Measurements from ENCODE around the gene CHAF1A.

Gene CHAF1A

DNA sequence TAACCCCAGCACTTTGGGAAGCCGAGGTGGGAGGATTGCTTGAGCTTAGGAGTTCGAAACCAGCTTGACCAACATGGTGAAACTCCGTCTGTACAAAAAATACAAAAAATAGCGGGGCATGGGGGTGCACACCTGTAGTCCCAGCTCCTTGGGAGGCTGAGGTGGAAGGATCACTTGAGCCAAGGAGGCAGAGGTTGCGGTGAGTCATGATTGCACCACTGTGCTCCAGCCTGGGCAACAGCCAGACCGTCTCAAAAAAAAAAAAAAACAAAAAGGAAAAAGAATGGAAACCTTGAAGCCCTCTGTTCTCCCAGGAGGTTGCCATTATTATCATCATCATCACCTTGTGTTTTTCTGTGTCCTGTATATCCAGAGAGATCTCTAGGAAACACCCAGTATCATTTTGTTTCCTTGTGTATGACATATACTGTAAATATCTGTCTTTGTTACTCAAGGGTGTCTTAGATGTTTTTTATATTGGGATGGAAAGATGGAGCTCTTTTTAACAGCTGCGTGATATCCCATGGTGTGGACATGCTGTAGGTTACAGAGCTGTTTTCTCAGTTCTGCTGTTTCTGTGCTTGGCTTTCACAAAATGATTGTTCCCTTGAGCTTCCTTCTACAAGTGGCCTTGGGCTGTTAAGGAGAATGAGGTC, 11.8 kb downstream of the CHAF1A start:
- no peak overlapping the region for H3K27ac ChIP-seq (ENCODE audit: low read length)
- no peaks in the 10 kb centered on the region for H3K9me3 ChIP-seq (ENCODE audit: control insufficient read depth, insufficient read depth, low read length)
- no peak overlapping the region for H3K4me3 ChIP-seq (ENCODE audit: low read length)
- H3K36me3 ChIP-seq (ENCODE audit: control insufficient read depth, insufficient read depth, low read length), result peaks cover 14% of the 10 kb centered on the region
- no peak for DNase-seq (ENCODE audit: low read depth, low spot score)
- H3K4me1 ChIP-seq (ENCODE audit: control insufficient read depth, insufficient read depth, low read length), result peaks cover 5% of the 10 kb centered on the region
- H3K27me3 ChIP-seq (ENCODE audit: control insufficient read depth, insufficient read depth, low read length), result no peaks in the 10 kb centered on the region
- no CpG with 5 or more reads among the region's 7 CpGs for WGBS (ENCODE audit: insufficient coverage, insufficient read length)

DNA sequence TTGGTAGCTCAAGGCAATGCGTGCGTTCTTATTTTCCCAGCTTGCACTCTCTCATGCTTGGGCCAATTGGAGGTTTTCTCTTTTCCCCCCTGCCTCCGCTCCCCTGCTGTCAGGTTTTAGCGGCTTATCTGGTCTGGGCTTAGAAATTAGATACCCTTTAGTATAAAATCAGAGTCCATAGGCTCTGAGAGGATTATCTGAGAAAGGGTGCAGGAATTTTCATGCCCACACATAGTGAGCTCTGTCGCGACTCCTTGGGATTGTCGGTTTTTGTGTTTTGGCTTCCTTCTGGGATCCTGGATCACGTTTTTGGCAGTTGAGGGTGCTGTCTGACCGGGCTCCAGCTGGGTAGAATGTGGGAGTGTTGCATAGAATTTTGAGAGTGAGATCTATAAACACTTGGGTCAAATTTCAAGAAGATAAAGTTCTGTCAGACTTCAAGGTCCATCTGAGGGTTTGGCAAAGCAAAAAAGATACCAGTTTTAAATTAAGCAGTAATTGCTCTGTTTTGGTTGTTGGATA, 12.4 kb downstream of the CHAF1A start:
- no peak overlapping the region for H3K27ac ChIP-seq (ENCODE audit: low read length)
- peaks cover 2% of the 10 kb centered on the region for H3K4me1 ChIP-seq (ENCODE audit: control insufficient read depth, insufficient read depth, low read length)
- H3K4me3 ChIP-seq (ENCODE audit: low read length), result no peak overlapping the region
- no peaks in the 10 kb centered on the region for H3K9me3 ChIP-seq (ENCODE audit: control insufficient read depth, insufficient read depth, low read length)
- DNase-seq (ENCODE audit: low read depth, low spot score), result no peak
- H3K27me3 ChIP-seq (ENCODE audit: control insufficient read depth, insufficient read depth, low read length), result no peaks in the 10 kb centered on the region
- H3K36me3 ChIP-seq (ENCODE audit: control insufficient read depth, insufficient read depth, low read length), result peaks cover 13% of the 10 kb centered on the region
- no CpG with 5 or more reads among the region's 9 CpGs for WGBS (ENCODE audit: insufficient coverage, insufficient read length)

- H3K36me3 ChIP-seq (ENCODE audit: control insufficient read depth, insufficient read depth, low read length), result peaks cover 15% of the 10 kb centered on the region
- H3K27me3 ChIP-seq (ENCODE audit: control insufficient read depth, insufficient read depth, low read length), result no peaks in the 10 kb centered on the region
- H3K9me3 ChIP-seq (ENCODE audit: control insufficient read depth, insufficient read depth, low read length), result no peaks in the 10 kb centered on the region
- no CpG with 5 or more reads among the region's 10 CpGs for WGBS (ENCODE audit: insufficient coverage, insufficient read length)
- no peak overlapping the region for H3K4me3 ChIP-seq (ENCODE audit: low read length)
- H3K4me1 ChIP-seq (ENCODE audit: control insufficient read depth, insufficient read depth, low read length), result no peaks in the 10 kb centered on the region; the same call in 1 of the 2 replicates
- H3K27ac ChIP-seq (ENCODE audit: low read length), result no peak overlapping the region
- no peak for DNase-seq (ENCODE audit: low read depth, low spot score)
Observed at GRCh38 chr19:4415352-4415751, 12.9 kb downstream of the CHAF1A start.

DNA sequence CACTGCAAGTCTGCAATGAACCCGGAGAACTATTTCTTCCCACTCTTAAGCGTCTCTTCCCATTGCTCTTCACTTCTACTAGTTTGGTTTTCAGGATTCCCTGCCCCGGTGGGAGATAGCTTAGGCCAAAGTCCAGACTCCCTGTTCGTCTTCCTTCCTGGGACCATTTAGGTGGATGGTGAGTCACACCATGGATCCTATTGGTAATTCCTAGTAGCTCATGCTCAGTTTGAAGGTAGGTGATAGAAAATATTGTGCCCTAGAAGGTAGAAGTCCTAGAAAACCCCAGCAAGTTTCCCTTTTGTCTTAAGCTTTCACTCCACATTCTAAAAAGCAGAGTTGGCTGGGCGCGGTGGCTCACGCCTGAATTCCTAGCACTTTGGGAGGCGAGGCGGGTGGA, 13.8 kb downstream of the CHAF1A start:
- Histone ChIP-seq H3K4me1 (ENCODE audit: control insufficient read depth, insufficient read depth, low read length) (no peaks in the 10 kb centered on the region; the same call in 1 of the 2 replicates), H3K9me3 (ENCODE audit: control insufficient read depth, insufficient read depth, low read length) (no peaks in the 10 kb centered on the region), H3K27ac (ENCODE audit: low read length) (no peak overlapping the region), H3K4me3 (ENCODE audit: low read length) (no peak overlapping the region), H3K27me3 (ENCODE audit: control insufficient read depth, insufficient read depth, low read length) (no peaks in the 10 kb centered on the region), H3K36me3 (ENCODE audit: control insufficient read depth, insufficient read depth, low read length) (peaks cover 21% of the 10 kb centered on the region)
- no peak for DNase-seq (ENCODE audit: low read depth, low spot score)
- no CpG with 5 or more reads among the region's 9 CpGs for WGBS (ENCODE audit: insufficient coverage, insufficient read length)

- Histone ChIP-seq H3K27ac (ENCODE audit: low read length) (no peak overlapping the region), H3K36me3 (ENCODE audit: control insufficient read depth, insufficient read depth, low read length) (peaks cover 37% of the 10 kb centered on the region), H3K4me3 (ENCODE audit: low read length) (no peak overlapping the region), H3K9me3 (ENCODE audit: control insufficient read depth, insufficient read depth, low read length) (no peaks in the 10 kb centered on the region), H3K27me3 (ENCODE audit: control insufficient read depth, insufficient read depth, low read length) (no peaks in the 10 kb centered on the region), H3K4me1 (ENCODE audit: control insufficient read depth, insufficient read depth, low read length) (no peaks in the 10 kb centered on the region)
- no peak for DNase-seq (ENCODE audit: low read depth, low spot score)
- no CpG with 5 or more reads among the region's 16 CpGs for WGBS (ENCODE audit: insufficient coverage, insufficient read length)
Observed at GRCh38 chr19:4423416-4424126, 21.1 kb downstream of the CHAF1A start.

DNA sequence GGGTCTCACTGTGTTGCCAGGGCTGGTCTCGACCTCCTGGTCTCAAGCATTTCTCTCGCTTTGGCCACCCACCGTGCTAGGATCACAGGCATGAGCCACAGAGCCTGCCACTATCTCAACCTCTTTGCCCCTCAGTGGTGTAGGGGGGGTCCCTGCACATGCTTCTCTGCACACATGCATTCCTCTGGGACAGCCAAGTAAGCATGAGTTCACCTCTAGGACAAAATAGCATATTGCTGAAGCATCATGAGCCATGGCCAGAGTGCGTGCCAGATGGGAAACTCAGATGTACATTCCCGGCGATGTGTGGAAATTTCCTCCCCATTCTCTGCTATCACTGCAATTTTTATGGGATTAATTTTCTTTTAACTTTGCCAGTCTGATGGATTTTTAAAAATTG, 23.1 kb downstream of the CHAF1A start:
- no peaks in the 10 kb centered on the region for H3K9me3 ChIP-seq (ENCODE audit: control insufficient read depth, insufficient read depth, low read length)
- H3K4me3 ChIP-seq (ENCODE audit: low read length), result no peak overlapping the region
- H3K27ac ChIP-seq (ENCODE audit: low read length), result no peak overlapping the region
- H3K27me3 ChIP-seq (ENCODE audit: control insufficient read depth, insufficient read depth, low read length), result no peaks in the 10 kb centered on the region
- H3K4me1 ChIP-seq (ENCODE audit: control insufficient read depth, insufficient read depth, low read length), result no peaks in the 10 kb centered on the region
- DNase-seq (ENCODE audit: low read depth, low spot score), result no peak
- H3K36me3 ChIP-seq (ENCODE audit: control insufficient read depth, insufficient read depth, low read length), result peaks cover 49% of the 10 kb centered on the region
- no CpG with 5 or more reads among the region's 6 CpGs for WGBS (ENCODE audit: insufficient coverage, insufficient read length)

DNA sequence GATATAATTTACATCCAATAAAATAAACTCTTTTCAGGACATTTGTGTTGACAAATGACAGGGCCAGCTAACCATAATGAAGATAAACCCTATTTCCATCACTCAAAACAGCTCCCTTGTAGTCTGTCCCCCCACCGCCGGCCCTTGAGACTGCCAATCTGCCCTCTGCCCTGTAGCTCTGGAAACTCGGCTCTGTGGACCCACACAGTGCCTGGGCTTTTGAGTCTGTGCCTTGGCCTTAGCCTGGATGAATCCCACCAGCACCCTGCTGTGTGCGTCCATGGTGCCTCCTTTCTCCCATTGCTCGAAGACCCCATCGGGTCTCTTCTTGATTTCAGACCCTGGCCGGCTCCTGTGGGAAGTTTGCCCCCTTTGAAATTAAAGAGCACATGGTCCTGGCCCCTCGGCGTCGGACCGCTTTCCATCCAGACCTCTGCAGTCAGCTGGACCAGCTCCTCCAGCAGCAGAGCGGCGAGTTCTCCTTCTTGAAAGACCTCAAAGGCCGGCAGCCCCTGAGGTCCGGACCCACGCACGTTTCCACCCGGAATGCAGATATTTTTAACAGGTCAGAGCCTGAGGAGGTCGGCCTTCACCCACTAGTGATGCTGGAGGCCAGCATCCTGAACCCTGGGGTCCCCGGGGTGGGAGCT, 26.0 kb downstream of the CHAF1A start:
- no peak overlapping the region for H3K27ac ChIP-seq (ENCODE audit: low read length)
- no peak overlapping the region for H3K4me3 ChIP-seq (ENCODE audit: low read length)
- DNase-seq (ENCODE audit: low read depth, low spot score), result no peak
- no CpG with 5 or more reads among the region's 20 CpGs for WGBS (ENCODE audit: insufficient coverage, insufficient read length)
- peaks cover 58% of the 10 kb centered on the region for H3K36me3 ChIP-seq (ENCODE audit: control insufficient read depth, insufficient read depth, low read length)
- no peaks in the 10 kb centered on the region for H3K9me3 ChIP-seq (ENCODE audit: control insufficient read depth, insufficient read depth, low read length)
- H3K4me1 ChIP-seq (ENCODE audit: control insufficient read depth, insufficient read depth, low read length), result no peaks in the 10 kb centered on the region
- no peaks in the 10 kb centered on the region for H3K27me3 ChIP-seq (ENCODE audit: control insufficient read depth, insufficient read depth, low read length)

GRCh38 chr19:4429256-4429655, 26.8 kb downstream of the CHAF1A start:
- DNase-seq (ENCODE audit: low read depth, low spot score), result no peak
- no peaks in the 10 kb centered on the region for H3K4me1 ChIP-seq (ENCODE audit: control insufficient read depth, insufficient read depth, low read length)
- no peak overlapping the region for H3K27ac ChIP-seq (ENCODE audit: low read length)
- H3K36me3 ChIP-seq (ENCODE audit: control insufficient read depth, insufficient read depth, low read length), result peaks cover 53% of the 10 kb centered on the region
- no CpG with 5 or more reads among the region's 16 CpGs for WGBS (ENCODE audit: insufficient coverage, insufficient read length)
- no peaks in the 10 kb centered on the region for H3K9me3 ChIP-seq (ENCODE audit: control insufficient read depth, insufficient read depth, low read length)
- H3K27me3 ChIP-seq (ENCODE audit: control insufficient read depth, insufficient read depth, low read length), result no peaks in the 10 kb centered on the region
- H3K4me3 ChIP-seq (ENCODE audit: low read length), result no peak overlapping the region

DNA sequence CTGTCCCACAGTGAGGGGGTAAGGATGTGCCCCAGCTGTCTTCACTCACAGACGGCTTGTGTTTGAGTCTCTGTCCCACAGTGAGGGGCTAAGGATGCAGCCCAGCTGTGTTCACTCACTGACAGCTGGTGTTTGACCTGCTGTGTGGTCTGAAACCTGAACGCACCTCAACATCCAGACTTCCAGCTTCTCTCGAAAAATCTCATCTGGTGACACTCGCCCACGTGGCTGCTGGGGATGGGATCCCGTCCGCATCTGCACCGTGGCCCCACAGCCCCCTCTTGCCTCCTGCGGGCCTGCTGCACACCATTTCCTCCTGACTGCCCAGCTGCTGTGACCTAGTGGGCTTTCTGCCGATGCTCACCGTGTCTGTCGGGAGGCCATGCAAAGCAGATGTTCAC, 27.3 kb downstream of the CHAF1A start:
- peaks cover 58% of the 10 kb centered on the region for H3K36me3 ChIP-seq (ENCODE audit: control insufficient read depth, insufficient read depth, low read length)
- no CpG with 5 or more reads among the region's 12 CpGs for WGBS (ENCODE audit: insufficient coverage, insufficient read length)

DNA sequence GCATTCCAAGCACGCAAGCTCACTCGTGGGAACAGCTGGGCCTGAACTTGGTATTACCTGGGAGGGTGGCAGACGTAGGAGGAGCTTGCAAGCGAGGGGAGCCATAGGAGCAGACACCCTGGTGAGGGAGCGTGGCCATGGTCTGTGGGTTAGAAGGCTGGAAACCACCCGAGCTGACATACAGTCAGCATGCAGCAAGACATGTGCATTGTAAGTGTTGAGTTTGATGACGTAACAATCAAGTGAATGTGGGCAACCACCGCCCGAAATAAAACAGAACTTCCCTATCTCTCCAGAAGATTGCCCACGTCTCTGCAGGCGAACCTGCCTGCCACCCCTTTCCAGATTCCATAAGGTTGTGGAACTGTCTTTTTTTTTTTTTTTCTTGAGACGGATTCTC, 28.3 kb downstream of the CHAF1A start:
- peaks cover 58% of the 10 kb centered on the region for H3K36me3 ChIP-seq (ENCODE audit: control insufficient read depth, insufficient read depth, low read length)
- H3K27me3 ChIP-seq (ENCODE audit: control insufficient read depth, insufficient read depth, low read length), result no peaks in the 10 kb centered on the region
- H3K4me1 ChIP-seq (ENCODE audit: control insufficient read depth, insufficient read depth, low read length), result no peaks in the 10 kb centered on the region
- H3K9me3 ChIP-seq (ENCODE audit: control insufficient read depth, insufficient read depth, low read length), result no peaks in the 10 kb centered on the region
- no peak overlapping the region for H3K27ac ChIP-seq (ENCODE audit: low read length)
- H3K4me3 ChIP-seq (ENCODE audit: low read length), result no peak overlapping the region
- no CpG with 5 or more reads among the region's 12 CpGs for WGBS (ENCODE audit: insufficient coverage, insufficient read length)
- DNase-seq (ENCODE audit: low read depth, low spot score), result no peak

More for the DNA sequence above, 27.3 kb downstream of the CHAF1A start:
- H3K9me3 ChIP-seq (ENCODE audit: control insufficient read depth, insufficient read depth, low read length), result no peaks in the 10 kb centered on the region
- H3K4me3 ChIP-seq (ENCODE audit: low read length), result no peak overlapping the region
- no peaks in the 10 kb centered on the region for H3K4me1 ChIP-seq (ENCODE audit: control insufficient read depth, insufficient read depth, low read length)
- no peak for DNase-seq (ENCODE audit: low read depth, low spot score)
- no peak overlapping the region for H3K27ac ChIP-seq (ENCODE audit: low read length)
- H3K27me3 ChIP-seq (ENCODE audit: control insufficient read depth, insufficient read depth, low read length), result no peaks in the 10 kb centered on the region

All from iPS DF 6.9 (cell line).